SIG-M5 (cell line): ENCODE measurements around the gene IL1F10.
"Not testable (repeated sequence)": the region's sequence is repeated elsewhere in the genome, so short reads cannot be mapped to it uniquely, and the experiment has no call there.

Experiments used
- DNase-seq: peaks from one replicate; lab custom pipeline; 2025; lab: John Stamatoyannopoulos, UW

IL1F10 gene

DNA sequence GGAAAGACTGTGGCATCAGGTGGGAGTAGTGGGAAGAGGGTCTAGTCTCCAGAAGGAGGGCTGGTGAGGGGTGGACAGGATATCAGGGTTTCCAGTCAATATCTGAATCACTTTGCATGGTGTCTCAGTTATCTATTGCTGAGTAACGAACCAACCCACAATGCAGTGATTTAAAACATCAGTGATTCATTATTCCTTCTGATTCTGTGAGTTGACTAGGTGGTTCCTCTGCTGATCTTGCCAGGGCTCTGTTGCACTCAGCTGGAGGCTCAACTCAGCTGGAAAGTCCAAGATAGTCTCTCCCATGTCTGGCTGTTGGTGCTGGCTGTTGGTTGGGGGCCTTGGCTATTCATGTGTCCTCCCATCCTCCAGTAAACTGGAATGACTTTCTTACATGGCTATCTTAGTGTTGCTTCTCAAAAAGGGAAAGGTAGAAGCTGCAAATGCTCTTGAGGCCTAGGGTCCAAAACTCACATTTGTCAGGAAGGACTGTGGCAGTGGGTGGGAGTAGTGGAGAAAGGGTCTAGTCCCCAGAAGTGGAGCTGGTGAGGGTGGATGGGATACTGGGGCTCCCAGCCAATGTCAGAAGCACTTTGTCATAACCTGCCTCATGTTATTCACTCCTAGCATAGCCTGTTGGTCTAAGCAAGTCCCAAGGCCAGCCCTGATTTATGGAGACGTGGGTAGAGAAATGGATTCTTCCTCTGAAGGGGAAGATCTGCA is 13.9 kb downstream of the IL1F10 start:
- no peak for DNase-seq

DNA sequence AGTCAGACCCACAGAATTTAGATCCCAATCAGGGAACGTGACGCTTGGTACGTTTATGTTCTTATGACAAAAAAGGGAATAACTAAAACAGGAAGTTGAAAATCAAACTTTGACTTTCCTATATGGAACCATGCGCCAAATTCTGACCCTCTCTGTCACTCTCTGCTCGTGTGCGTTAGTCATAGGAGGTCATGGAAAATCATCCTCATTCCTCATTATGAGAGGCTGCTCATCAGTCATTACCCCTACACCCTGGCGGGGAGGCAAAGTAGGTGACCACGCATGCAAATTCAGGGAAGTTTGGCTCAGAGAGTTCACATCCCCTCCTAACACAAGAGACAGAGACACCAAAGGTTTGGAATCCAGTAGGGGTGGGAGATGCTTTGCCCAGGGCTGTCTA is 15.5 kb downstream of the IL1F10 start:
- DNase-seq: no peak

GRCh38 chr2:113084249-113085000 is 16.7 kb downstream of the IL1F10 start:
- DNase-seq: no peak

DNA sequence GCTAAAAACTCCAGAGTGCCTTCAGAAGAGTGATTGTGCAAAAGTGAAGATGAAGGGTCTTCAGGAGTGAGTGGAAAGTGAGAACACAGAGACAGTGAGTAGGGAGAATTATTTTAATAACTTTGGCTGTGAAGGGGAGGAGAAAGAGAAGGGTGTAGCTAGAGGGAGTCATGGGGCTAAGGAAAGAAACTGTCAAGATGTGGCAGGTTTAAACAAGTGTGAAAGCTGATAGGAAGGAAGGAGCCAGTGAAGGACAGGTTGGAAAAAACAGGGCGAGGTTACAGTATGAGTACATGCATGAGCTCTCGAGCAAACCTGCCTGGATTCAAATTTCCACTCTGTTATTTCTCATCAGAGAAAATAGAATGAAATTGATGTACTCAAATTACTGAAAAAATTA is 17.8 kb downstream of the IL1F10 start:
- DNase-seq: no peak

DNA sequence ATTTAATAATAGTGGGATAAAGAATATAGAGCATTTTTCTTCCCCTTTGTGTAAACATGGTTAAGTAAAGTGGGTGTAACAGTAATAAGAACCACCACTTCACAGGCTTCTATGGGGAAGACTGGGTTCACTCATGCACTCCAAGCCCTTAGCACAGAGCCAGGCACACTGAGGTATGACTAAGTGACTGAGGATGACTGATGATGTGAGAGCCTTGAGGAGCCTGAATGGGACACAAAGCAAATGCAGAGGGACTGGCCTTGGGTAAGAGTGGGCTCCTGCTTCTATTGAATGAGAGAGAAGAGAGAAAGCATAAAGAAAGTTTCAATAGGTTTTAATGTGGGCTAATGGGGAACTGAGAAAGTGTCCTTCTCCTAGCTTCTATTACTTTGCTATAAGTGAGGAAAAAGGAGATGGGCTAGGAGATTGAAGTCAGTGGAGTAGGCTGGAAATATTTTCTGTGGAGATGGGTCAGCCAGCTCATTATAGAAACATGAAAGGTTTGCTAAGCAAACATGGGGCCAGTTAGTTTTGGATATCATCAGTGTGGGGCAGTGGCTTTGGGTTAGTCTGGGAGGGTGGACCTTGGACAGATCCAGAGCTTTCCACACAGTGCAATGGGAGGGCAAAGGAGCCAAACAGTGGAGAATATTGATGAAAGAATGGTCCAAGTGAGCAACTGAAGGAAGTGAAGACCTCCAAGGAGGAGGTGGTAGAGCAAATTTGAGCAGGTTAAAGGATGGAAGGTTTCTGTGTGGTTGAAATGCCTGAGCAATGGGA is 20.6 kb downstream of the IL1F10 start:
- DNase-seq: no peak

GRCh38 chr2:113089916-113090315 is 22.1 kb downstream of the IL1F10 start:
- no peak for DNase-seq

DNA sequence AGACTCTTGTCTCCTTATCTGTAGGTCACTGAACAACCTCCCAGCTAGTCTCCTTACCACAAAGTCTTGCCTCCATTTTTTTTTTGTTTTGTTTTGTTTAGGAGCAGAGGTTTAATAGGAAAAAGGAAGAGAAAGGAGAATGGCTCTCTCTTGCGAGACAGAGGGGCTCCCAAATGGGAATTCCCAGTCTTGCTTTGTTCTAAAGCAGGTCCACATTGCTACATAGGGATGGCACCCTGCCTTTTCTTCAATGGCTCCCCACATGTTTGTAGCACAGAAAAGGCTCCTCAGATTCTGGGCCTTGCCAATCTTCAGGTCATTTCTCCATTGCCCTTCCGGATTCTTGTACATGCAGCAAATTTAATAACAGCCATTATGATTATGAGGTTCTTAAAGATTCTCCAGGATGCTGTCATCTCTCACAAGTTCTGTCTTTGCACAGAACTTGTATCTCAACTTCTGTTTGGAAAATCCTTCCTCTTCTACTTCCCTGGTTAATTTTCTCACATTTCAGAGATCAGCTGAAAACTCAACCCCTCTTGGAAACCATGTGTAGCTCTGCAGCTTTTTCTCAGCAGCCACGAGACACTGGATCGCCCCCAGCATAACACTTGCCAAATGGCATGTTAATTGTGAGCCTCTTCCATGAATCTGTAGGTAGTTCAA is 23.6 kb downstream of the IL1F10 start:
- DNase-seq: no peak

DNA sequence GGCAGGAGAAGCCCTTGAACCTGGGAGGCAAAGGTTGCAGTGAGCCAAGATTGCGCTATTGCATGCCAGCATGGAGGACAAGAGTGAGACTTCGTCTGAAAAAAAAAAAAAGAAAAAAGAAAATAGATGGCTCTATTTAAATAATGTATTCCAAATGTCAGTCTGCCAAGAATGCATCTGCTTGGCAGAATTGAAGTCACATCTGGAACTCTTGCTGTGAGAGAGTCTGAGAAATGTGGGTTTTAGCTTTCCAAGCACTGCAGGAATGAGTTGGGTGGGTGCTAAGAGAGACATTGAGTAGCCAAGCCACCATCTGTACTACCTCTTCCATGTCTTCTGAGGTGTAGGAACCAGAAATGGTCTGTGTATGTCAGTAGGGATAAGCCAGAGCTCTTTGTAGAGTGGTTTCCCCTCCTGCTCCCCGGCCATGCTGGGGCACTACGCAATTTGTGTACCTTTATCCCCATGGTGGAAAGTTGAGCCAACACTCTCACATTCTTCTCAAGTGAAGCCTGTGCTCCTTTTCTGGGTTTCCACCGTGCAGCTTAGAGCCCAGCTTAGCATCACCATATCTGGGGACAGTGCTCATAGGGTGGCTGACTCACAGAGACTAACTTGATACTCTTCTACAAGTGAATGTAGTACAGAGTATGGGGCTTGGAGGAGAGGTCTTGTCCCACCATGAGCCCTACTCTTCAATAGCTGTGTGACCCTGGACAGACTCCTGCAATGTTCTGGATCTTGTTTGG is 25.3 kb downstream of the IL1F10 start:
- no peak for DNase-seq

GRCh38 chr2:113093613-113093977 is 25.8 kb downstream of the IL1F10 start:
- no peak for DNase-seq

DNA sequence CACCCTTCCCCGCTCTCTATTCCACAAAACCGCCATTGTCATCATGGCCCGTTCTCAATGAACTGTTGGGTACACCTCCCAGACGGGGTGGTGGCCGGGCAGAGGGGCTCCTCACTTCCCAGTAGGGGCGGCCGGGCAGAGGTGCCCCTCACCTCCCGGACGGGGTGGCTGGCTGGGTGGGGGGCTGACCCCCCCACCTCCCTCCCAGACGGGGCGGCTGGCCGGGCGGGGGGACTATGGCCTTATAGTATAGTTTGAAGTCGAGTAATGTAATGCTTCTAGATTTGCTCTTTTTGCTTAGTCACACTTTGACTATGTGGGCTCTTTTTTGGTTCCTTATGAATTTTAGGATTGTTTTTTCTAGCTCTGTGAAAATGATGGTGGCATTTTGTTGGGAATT is 28.5 kb downstream of the IL1F10 start:
- not testable (repeated sequence) for DNase-seq

- DNase-seq: not testable (repeated sequence)
Measured at GRCh38 chr2:113096842-113097618, 29.3 kb downstream of the IL1F10 start.

DNA sequence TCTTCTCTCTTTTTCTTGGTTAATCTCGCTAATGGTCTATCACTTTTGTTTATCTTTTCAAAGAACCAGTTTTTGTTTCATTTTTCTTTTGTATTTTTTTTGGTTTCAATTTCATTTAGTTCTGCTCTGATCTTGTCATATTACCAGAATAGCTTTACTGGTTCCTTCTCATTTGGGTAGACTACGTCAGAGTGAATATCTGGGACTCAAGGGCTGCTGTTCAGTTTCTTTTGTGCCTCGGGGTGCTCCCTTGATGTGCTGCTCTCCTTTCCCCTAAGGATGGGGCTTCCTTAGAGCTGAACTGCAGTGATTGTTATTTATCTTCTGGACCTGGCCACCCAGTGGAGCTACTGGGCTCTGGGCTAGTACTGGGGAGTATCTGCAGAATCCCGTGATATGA is 30.3 kb downstream of the IL1F10 start:
- DNase-seq: no peak

DNA sequence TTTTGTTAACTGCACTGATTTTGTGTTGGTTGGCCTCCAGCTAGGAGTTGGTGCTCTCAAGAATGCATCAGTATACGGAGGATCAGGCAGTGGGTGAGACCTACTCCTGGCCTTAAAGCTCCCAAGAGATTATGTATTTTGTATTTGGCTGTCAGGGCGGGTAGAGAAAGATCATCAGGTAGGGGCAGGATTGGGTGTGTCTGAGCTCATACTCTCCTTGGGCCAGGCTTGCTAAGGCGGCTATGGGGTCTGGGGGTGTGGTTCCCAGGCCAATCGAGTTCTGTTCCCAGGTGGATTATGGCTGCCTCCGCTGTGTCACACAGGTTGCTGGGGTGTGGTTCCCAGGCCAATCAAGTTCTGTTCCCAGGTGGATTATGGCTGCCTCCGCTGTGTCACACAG is 30.8 kb downstream of the IL1F10 start:
- no peak for DNase-seq

DNA sequence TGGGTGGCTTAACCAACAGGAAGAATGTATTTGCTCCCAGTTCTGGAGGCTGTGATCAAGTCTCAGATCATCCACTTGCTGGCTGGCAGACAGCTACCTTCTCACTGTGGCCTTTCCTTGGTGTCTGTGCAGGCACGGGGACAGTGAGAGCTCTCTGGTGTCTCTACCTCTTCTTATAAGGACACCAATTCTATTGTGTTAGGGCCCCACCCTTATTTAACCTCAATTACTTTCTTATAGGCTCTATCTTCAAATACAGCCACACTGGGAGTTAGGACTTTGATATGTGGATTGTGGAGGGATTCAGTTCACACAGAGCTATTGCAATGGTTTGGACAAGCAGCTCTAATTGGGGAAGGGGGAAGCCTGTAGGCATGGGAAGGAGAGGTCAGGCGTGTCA is 34.4 kb downstream of the IL1F10 start:
- no peak for DNase-seq

- DNase-seq: no peak
Measured at GRCh38 chr2:113103277-113103676, 35.5 kb downstream of the IL1F10 start.

DNA sequence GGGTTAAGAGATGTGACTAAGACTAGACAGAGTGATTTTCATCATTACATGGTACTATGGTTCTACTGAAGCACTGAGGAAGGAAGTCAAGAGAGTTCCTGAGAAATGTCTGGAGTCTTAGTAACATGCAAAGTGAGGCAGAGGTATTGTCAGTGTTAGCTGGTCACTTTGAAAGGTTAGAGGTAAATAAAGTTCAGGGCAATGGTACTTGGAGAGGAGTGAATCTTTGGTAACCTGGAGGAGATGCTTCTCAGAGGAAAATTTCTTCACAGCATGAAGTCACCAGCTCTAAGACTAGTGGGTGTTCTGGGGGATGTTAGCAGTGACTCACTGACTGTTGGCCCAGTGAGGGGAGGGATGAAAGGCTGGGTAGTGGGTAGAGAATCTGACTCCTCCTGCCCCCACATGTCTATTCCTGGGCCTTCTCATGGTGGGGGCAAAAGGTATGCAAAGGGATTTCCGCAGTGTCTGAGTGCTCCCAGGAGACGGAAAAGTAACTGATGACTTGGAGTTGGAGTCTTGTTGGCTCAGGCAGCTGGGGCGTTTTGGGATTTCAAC is 36.4 kb downstream of the IL1F10 start:
- DNase-seq: no peak

DNA sequence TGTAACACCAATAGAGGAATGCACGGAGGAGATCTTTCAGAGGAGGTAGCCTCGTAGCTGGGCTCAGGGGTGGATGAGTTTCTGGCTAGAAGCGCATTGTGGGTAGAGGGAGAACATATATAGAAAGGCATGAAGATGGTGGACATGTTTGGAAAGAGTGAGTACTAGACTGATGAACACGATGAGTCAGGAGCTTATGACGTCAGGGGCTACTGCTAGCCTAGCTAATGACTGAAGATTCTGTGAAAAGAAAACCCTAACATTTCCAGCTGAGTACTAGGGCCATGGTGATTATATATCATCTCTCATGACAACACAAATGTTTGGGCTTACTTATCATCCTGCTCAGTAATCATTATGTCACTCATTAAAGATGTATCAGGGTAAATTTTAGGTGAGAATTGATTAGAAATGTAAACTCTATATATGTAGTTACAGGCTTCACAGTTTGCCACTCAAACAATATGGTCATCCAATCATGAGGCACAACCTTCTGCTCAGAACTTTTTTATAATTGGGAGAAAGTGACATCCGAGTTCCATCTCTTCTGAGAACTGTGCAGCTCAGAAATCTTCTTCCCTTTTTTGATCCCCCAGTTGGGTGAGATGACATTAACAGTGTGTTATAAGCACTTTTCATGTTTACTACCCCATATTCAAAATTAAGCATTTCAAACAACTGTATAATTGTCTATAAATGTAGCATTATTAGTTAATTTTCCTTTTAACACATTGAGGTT is 37.4 kb downstream of the IL1F10 start:
- no peak for DNase-seq

DNA sequence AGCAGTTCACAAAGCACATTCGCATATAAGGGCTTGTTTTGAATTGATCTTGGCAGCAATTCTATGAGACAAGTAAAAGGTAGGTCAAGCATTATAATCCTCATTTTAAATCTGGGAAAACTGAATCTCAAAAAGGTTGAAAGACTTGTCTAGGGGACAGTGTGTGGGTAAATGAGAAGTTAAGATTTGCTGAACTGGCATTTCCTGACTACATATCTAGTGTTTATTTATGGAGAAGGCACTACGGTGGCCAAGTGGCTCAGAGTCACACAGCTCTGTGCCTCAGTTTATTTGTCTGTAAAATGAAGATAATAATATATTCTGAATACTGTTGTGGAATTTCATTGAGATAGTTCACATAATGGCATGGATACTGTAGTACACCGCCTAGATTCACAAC is 43.4 kb downstream of the IL1F10 start:
- no peak for DNase-seq

DNA sequence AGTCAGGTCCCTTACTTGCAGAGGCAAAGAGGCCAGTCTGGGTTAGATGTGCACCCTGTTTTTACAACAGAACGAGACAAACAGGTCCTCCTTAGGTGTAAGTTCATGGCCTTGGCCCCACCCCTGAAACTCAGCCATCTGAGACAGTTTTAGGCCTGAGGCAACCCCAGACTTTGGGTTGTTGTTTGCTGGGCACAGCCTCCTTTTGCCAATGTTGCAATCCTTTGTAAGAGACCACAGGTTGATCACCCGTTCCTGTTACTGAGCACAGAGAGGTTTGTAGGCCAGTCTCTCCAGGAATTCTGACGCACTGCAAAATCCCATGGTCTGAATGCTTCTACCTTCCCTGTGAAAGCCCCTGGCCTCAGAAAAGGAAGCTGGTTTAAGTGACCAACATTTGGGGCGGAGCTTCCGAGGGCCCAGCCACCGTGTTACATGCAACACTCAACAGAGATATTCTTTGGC is 44.1 kb downstream of the IL1F10 start:
- no peak for DNase-seq

- DNase-seq: no peak
Measured at GRCh38 chr2:113112441-113112840, 44.7 kb downstream of the IL1F10 start.
